CD4-positive, alpha-beta memory T cell (primary cell): ENCODE measurements around the gene SSH2. TPM values are rescaled to one million over a fixed set of nuclear protein-coding genes. Genes with fewer than 3 reads are reported as not detected.
"Not testable (repeated sequence)": the region's sequence is repeated elsewhere in the genome, so short reads cannot be mapped to it uniquely, and the experiment has no call there.

Experiments used
- CTCF ChIA-PET: fragments of 350-600 bp; sonication (Branson Sonifier 250); formaldehyde crosslinking; loops from one replicate; lab custom pipeline; 2021; ENCODE audit warnings: inconsistent platforms; ENCODE audit not compliant: partially characterized antibody; lab: Charles Lee
- POLR2A ChIA-PET: fragments of 350-600 bp; sonication (Branson Sonifier 250); formaldehyde crosslinking; loops from one replicate; lab custom pipeline; 2021; ENCODE audit not compliant: partially characterized antibody; lab: Charles Lee
- DNase-seq, 5 donors: peaks; one replicate each; pipeline versions ENCODE4 v3.0.0 to v3.0.0-alpha.2; 2020 to 2022; ENCODE audit warnings: mixed read lengths in 1 of 5
- H3K27ac ChIP-seq: one replicate; pipeline ENCODE4 v1.7.0; 2013; ENCODE audit warnings: low read depth, low read length
- H3K27me3 ChIP-seq: 2 replicates; pipeline ENCODE4 v1.7.0; 2013; ENCODE audit warnings: mild to moderate bottlenecking, low read length, moderate library complexity; ENCODE audit not compliant: insufficient read depth
- H3K36me3 ChIP-seq: 2 replicates; pipeline ENCODE4 v1.7.0; 2013; ENCODE audit warnings: mild to moderate bottlenecking, low read length, moderate library complexity; ENCODE audit not compliant: insufficient read depth
- H3K4me1 ChIP-seq: 2 replicates; pipeline ENCODE4 v1.7.0; 2013; ENCODE audit warnings: mild to moderate bottlenecking, low read length, moderate library complexity; ENCODE audit not compliant: insufficient read depth
- H3K4me3 ChIP-seq, 2 donors: one replicate each; pipeline ENCODE4 v1.7.0; 2013; ENCODE audit warnings: low read length in 2 of 2, mild to moderate bottlenecking in 1 of 2
- H3K9me3 ChIP-seq, 2 donors: one replicate each; pipeline ENCODE4 v1.7.0; 2013; ENCODE audit warnings: low read length in 2 of 2, control low read depth in 1 of 2; ENCODE audit not compliant: control insufficient read depth in 1 of 2
- H3K27ac Mint-ChIP-seq, 7 donors: one replicate each; pipeline ENCODE4 v1.8.0; 2020 to 2021; ENCODE audit warnings: mixed read lengths in 7 of 7, mild to moderate bottlenecking in 6 of 7, inconsistent platforms in 3 of 7, moderate library complexity in 3 of 7
- H3K27me3 Mint-ChIP-seq, 2 donors: one replicate each; pipeline ENCODE4 v1.8.0; 2020 to 2021; ENCODE audit warnings: mixed read lengths in 2 of 2
- H3K36me3 Mint-ChIP-seq, 2 donors: one replicate each; pipeline ENCODE4 v1.8.0; 2020 to 2021; ENCODE audit warnings: mixed read lengths in 2 of 2, inconsistent platforms in 1 of 2, mild to moderate bottlenecking in 1 of 2
- H3K4me1 Mint-ChIP-seq, 4 donors: one replicate each; pipeline ENCODE4 v1.8.0; 2020 to 2021; ENCODE audit warnings: mixed read lengths in 4 of 4, mild to moderate bottlenecking in 1 of 4
- H3K4me3 Mint-ChIP-seq, 8 donors: one replicate each; pipeline ENCODE4 v1.8.0; 2020 to 2021; ENCODE audit warnings: mixed read lengths in 8 of 8, mild to moderate bottlenecking in 7 of 8, moderate library complexity in 6 of 8, inconsistent platforms in 3 of 8
- H3K9me3 Mint-ChIP-seq, 8 donors: one replicate each; pipeline ENCODE4 v1.8.0; 2020 to 2021; ENCODE audit warnings: mixed read lengths in 8 of 8, mild to moderate bottlenecking in 5 of 8, inconsistent platforms in 3 of 8, moderate library complexity in 1 of 8
- intact Hi-C: fragments of 100-400 bp; cut with micrococcal nuclease; formaldehyde crosslinking; loops from one replicate; pipeline ENCODE4 v1.15.1; 2023
- polyA plus RNA-seq, 2 donors: library from polyadenylated mRNA; unstranded; fragments of 300-500 nt; fragmentation: Illumina TruSeq; gene quantifications; one replicate each; pipeline ENCODE4 v1.2.3, GENCODE V29; 2021
- total RNA-seq, 2 experiments: library from RNA; stranded (reverse); gene quantifications; one replicate each; pipeline ENCODE4 v1.2.3, GENCODE V29; 2021

The SSH2 gene
- total and polyA plus RNA-seq, 4 experiments from 2014 or later: 13.5 to 70.4 (median 54.2) TPM

- peaks cover 14 to 15% of the 10 kb centered on the region in 2 donors for H3K36me3 Mint-ChIP-seq
- no peak overlapping the region for H3K4me3 Mint-ChIP-seq
- Histone ChIP-seq H3K9me3 (no peaks in the 10 kb centered on the region), H3K36me3 (no peaks in the 10 kb centered on the region), H3K27me3 (no peaks in the 10 kb centered on the region), H3K27ac (no peak overlapping the region), H3K4me1 (no peaks in the 10 kb centered on the region), H3K4me3 (no peak overlapping the region)
- no peaks in the 10 kb centered on the region for H3K4me1 Mint-ChIP-seq
- ChIA-PET CTCF (no interaction called here), POLR2A (no interaction called here)
- no peaks in the 10 kb centered on the region for H3K27me3 Mint-ChIP-seq
- DNase-seq: no peak
- intact Hi-C loops: loop anchor here (5.0 kb wide), 1 partner anchor 47 kb away; no protein-coding TSS in a partner anchor
- H3K9me3 Mint-ChIP-seq: no peaks in the 10 kb centered on the region
- peak overlapping the region in 3 of 7 donors; percentile 44 to 87 (median 76) for H3K27ac Mint-ChIP-seq
These were observed 140.5 kb downstream of the SSH2 start for GRCh38 chr17:29789196-29790170.

- ChIA-PET POLR2A (interaction anchor here (0.7 kb wide), 1 partner anchor 171 kb away, joined by 3 read pairs; no protein-coding TSS in a partner anchor), CTCF (no interaction called here)
- H3K27ac Mint-ChIP-seq: no peak overlapping the region
- Histone ChIP-seq H3K4me3 (no peak overlapping the region), H3K27ac (no peak overlapping the region), H3K27me3 (no peaks in the 10 kb centered on the region), H3K9me3 (no peaks in the 10 kb centered on the region), H3K36me3 (no peaks in the 10 kb centered on the region), H3K4me1 (no peaks in the 10 kb centered on the region)
- no peaks in the 10 kb centered on the region for H3K4me1 Mint-ChIP-seq
- H3K27me3 Mint-ChIP-seq: no peaks in the 10 kb centered on the region
- no peaks in the 10 kb centered on the region for H3K9me3 Mint-ChIP-seq
- intact Hi-C loops: no loop called here
- H3K4me3 Mint-ChIP-seq: no peak overlapping the region
- no peak for DNase-seq
- H3K36me3 Mint-ChIP-seq: peaks cover 15 to 17% of the 10 kb centered on the region in 2 donors
These were observed 142.0 kb downstream of the SSH2 start for GRCh38 chr17:29787995-29788394.

GRCh38 chr17:29782917-29783316 lies 147.1 kb downstream of the SSH2 start:
- Histone ChIP-seq H3K4me1 (peaks cover 8% of the 10 kb centered on the region), H3K27ac (no peak overlapping the region), H3K27me3 (no peaks in the 10 kb centered on the region), H3K4me3 (no peak overlapping the region), H3K36me3 (no peaks in the 10 kb centered on the region), H3K9me3 (no peaks in the 10 kb centered on the region)
- intact Hi-C loops: no loop called here
- H3K4me3 Mint-ChIP-seq: no peak overlapping the region
- no peaks in the 10 kb centered on the region for H3K27me3 Mint-ChIP-seq
- DNase-seq: no peak
- H3K9me3 Mint-ChIP-seq: no peaks in the 10 kb centered on the region
- peaks cover 5 to 9% (median 7%) of the 10 kb centered on the region in 4 donors for H3K4me1 Mint-ChIP-seq
- H3K27ac Mint-ChIP-seq: no peak overlapping the region
- H3K36me3 Mint-ChIP-seq: peaks cover 3 to 8% of the 10 kb centered on the region in 2 donors
- CTCF ChIA-PET: no interaction called here
- POLR2A ChIA-PET: no interaction called here

- H3K27me3 ChIP-seq, H3K4me3 Mint-ChIP-seq, H3K4me1 Mint-ChIP-seq, H3K27ac Mint-ChIP-seq, H3K36me3 ChIP-seq, H3K27me3 Mint-ChIP-seq, H3K27ac ChIP-seq, H3K4me3 ChIP-seq, DNase-seq, H3K4me1 ChIP-seq, H3K9me3 ChIP-seq, H3K9me3 Mint-ChIP-seq: not testable (repeated sequence)
- peaks cover 3 to 11% of the 10 kb centered on the region in 2 donors for H3K36me3 Mint-ChIP-seq
- CTCF ChIA-PET: interaction anchor here (0.6 to 8.0 kb wide), 35 partner anchors 12 to 410 kb away, joined by 3 to 141 read pairs (median 6); no protein-coding TSS in a partner anchor
- intact Hi-C loops: loop anchor here (1.0 to 2.0 kb wide), 6 partner anchors 18 to 200 kb away; no protein-coding TSS in a partner anchor
- POLR2A ChIA-PET: interaction anchor here (1.0 to 2.7 kb wide), 7 partner anchors 11 to 162 kb away, joined by 3 to 23 read pairs (median 7); no protein-coding TSS in a partner anchor
These were observed 150.2 kb downstream of the SSH2 start for GRCh38 chr17:29779812-29780190.

- Mint-ChIP-seq H3K27me3 (no peaks in the 10 kb centered on the region), H3K9me3 (no peaks in the 10 kb centered on the region), H3K27ac (peak overlapping the region in 4 of 7 donors; percentile 12 to 37 (median 24)), H3K36me3 (peaks cover 0 to 7% of the 10 kb centered on the region in 2 donors), H3K4me3 (no peak overlapping the region), H3K4me1 (peaks cover 5 to 9% (median 7%) of the 10 kb centered on the region in 4 donors)
- H3K4me3 ChIP-seq: no peak overlapping the region
- no peaks in the 10 kb centered on the region for H3K36me3 ChIP-seq
- peak; percentile 71 to 77 (median 76) for DNase-seq
- H3K27me3 ChIP-seq: no peaks in the 10 kb centered on the region
- no peak overlapping the region for H3K27ac ChIP-seq
- intact Hi-C loops: loop anchor here (1.0 to 2.0 kb wide), 6 partner anchors 18 to 199 kb away; no protein-coding TSS in a partner anchor
- ChIA-PET POLR2A (interaction anchor here (0.7 to 2.7 kb wide), 10 partner anchors 11 to 162 kb away, joined by 3 to 23 read pairs (median 6); partner anchors contain the start of gene CORO6), CTCF (interaction anchor here (0.6 to 8.0 kb wide), 44 partner anchors 10 to 409 kb away, joined by 3 to 141 read pairs (median 5); no protein-coding TSS in a partner anchor)
- peaks cover 8% of the 10 kb centered on the region for H3K4me1 ChIP-seq
- no peaks in the 10 kb centered on the region for H3K9me3 ChIP-seq
These were observed 150.8 kb downstream of the SSH2 start for GRCh38 chr17:29778956-29779811.

GRCh38 chr17:29777663-29778062 lies 152.4 kb downstream of the SSH2 start:
- no peak for DNase-seq
- Histone ChIP-seq H3K4me3 (no peak overlapping the region), H3K9me3 (no peaks in the 10 kb centered on the region), H3K4me1 (peaks cover 8% of the 10 kb centered on the region), H3K27ac (no peak overlapping the region), H3K36me3 (no peaks in the 10 kb centered on the region), H3K27me3 (no peaks in the 10 kb centered on the region)
- H3K36me3 Mint-ChIP-seq: peaks cover 0 to 4% of the 10 kb centered on the region in 2 donors
- POLR2A ChIA-PET: interaction anchor here (0.7 to 2.7 kb wide), 6 partner anchors 16 to 212 kb away, joined by 3 to 23 read pairs (median 6); no protein-coding TSS in a partner anchor
- no peak overlapping the region for H3K4me3 Mint-ChIP-seq
- CTCF ChIA-PET: interaction anchor here (0.7 to 8.0 kb wide), 15 partner anchors 13 to 408 kb away, joined by 3 to 141 read pairs (median 11); no protein-coding TSS in a partner anchor
- no peak overlapping the region for H3K27ac Mint-ChIP-seq
- no peaks in the 10 kb centered on the region for H3K9me3 Mint-ChIP-seq
- intact Hi-C loops: loop anchor here (2.0 kb wide), 1 partner anchor 95 kb away; no protein-coding TSS in a partner anchor
- peaks cover 5 to 9% (median 7%) of the 10 kb centered on the region in 4 donors for H3K4me1 Mint-ChIP-seq
- H3K27me3 Mint-ChIP-seq: no peaks in the 10 kb centered on the region
